Measurements from ENCODE around the gene C1QTNF5. TPM values are rescaled to one million over a fixed set of nuclear protein-coding genes. Genes with fewer than 3 reads are reported as not detected.

C1QTNF5 gene
- total RNA-seq, 1 experiment from 2014 or later = not detected

GRCh38 chr11:119290894-119291497 is 49.7 kb downstream of the C1QTNF5 start:
- POLR2A ChIA-PET = no interaction called here
- Histone ChIP-seq H3K4me1 (ENCODE audit: control insufficient read depth, insufficient read depth, low read length) (no peaks in the 10 kb centered on the region), H3K4me3 (ENCODE audit: low read depth in 2 of 2, low read length in 2 of 2) (no peak overlapping the region), H3K27ac (ENCODE audit: low read length) (no peak overlapping the region), H3K27me3 (ENCODE audit: control insufficient read depth, insufficient read depth, low read length) (no peaks in the 10 kb centered on the region), H3K9me3 (ENCODE audit: control insufficient read depth, insufficient read depth, low read depth, low read length) (no peaks in the 10 kb centered on the region), H3K36me3 (ENCODE audit: control insufficient read depth, insufficient read depth, low read length) (peaks cover 20% of the 10 kb centered on the region)
- no peak for ATAC-seq
- in situ Hi-C loops (cut with HindIII; ENCODE audit: low pct_unique_long_range_greater_than_20kb, low sequenced_read_pairs) (no loop called here), intact Hi-C loops (cut with micrococcal nuclease; ENCODE audit: unreplicated experiment) (no loop called here)
- DNase-seq (ENCODE audit: low read depth, low spot score) = no peak
- CTCF ChIA-PET = no interaction called here
- BruUV-seq (replicated peaks) = no TSS peak
- TF ChIP-seq REST (IDR thresholded peaks at IDR 0.05; ENCODE audit: insufficient read depth in 1 of 2, low read depth in 2 of 2, low read length in 1 of 2) (no peak), POLR2AphosphoS5 (IDR thresholded peaks at IDR 0.05; ENCODE audit: low read depth, low read length) (no peak), CTCF (IDR thresholded peaks at IDR 0.05) (no peak), TCF7L2 (IDR thresholded peaks at IDR 0.05; ENCODE audit: low read depth, low read length) (no peak), SIN3A (IDR thresholded peaks at IDR 0.05; ENCODE audit: borderline replicate concordance, insufficient read depth, low read depth, low read length) (no peak)

Small RNAs within 50 kb of the gene (microRNA-seq; reads per million reads assigned to microRNA genes)
- not detected for gene MIR6756 (ENCODE audit: unreplicated experiment)

Other genes with a start within 250 kb of the C1QTNF5 start
- gene DPAGT1, start 239.0 kb downstream of the C1QTNF5 start, total RNA-seq (2021; ENCODE audit: unreplicated experiment) = 72.1 TPM
- 10.1 TPM for gene C2CD2L, start 233.5 kb downstream of the C1QTNF5 start, total RNA-seq (2021; ENCODE audit: unreplicated experiment)
- gene HINFP, start 219.3 kb downstream of the C1QTNF5 start, total RNA-seq (2021; ENCODE audit: unreplicated experiment) = 52.7 TPM
- 0.39 TPM for gene ABCG4, start 191.8 kb downstream of the C1QTNF5 start, total RNA-seq (2021; ENCODE audit: unreplicated experiment)
- gene NLRX1, start 172.2 kb downstream of the C1QTNF5 start, total RNA-seq (2021; ENCODE audit: unreplicated experiment) = 25.2 TPM
- 0.23 TPM for gene NHERF4, start 155.4 kb downstream of the C1QTNF5 start, total RNA-seq (2021; ENCODE audit: unreplicated experiment)
- gene CBL, start 134.5 kb downstream of the C1QTNF5 start, total RNA-seq (2021; ENCODE audit: unreplicated experiment) = 69.9 TPM
- gene MCAM, start 23.8 kb downstream of the C1QTNF5 start, total RNA-seq (2021; ENCODE audit: unreplicated experiment) = 27.2 TPM
- gene RNF26, start 6.4 kb downstream of the C1QTNF5 start, total RNA-seq (2021; ENCODE audit: unreplicated experiment) = 69.0 TPM
- gene MFRP, start 5.8 kb upstream of the C1QTNF5 start, total RNA-seq (2021; ENCODE audit: unreplicated experiment) = not detected
- gene USP2, start 40.8 kb upstream of the C1QTNF5 start, total RNA-seq (2021; ENCODE audit: unreplicated experiment) = 3.1 TPM
- 13.7 TPM for gene THY1, start 82.3 kb upstream of the C1QTNF5 start, total RNA-seq (2021; ENCODE audit: unreplicated experiment)